Measurements from ENCODE around the gene PIP4P1. TPM values are rescaled to one million over a fixed set of nuclear protein-coding genes. Genes with fewer than 3 reads are reported as not detected.

Gene PIP4P1
- total and polyA plus RNA-seq, 2 of the 13 experiments (the other 11 are each of a cell fraction or from before 2014, with no cell fraction given): 33.4 to 47.0 TPM

- TF ChIP-seq TSC22D2 (CRISPR knock-in tag; IDR thresholded peaks at IDR 0.05; ENCODE audit: borderline replicate concordance) (no peak), ZNF326 (CRISPR knock-in tag; IDR thresholded peaks at IDR 0.05; ENCODE audit: borderline replicate concordance) (no peak), ZNF142 (CRISPR knock-in tag; IDR thresholded peaks at IDR 0.05) (peak; percentile 73), CREM (IDR thresholded peaks at IDR 0.05) (no peak), CREM (CRISPR knock-in tag; IDR thresholded peaks at IDR 0.05) (no peak)
- TF ChIP-seq, protein P1, sequence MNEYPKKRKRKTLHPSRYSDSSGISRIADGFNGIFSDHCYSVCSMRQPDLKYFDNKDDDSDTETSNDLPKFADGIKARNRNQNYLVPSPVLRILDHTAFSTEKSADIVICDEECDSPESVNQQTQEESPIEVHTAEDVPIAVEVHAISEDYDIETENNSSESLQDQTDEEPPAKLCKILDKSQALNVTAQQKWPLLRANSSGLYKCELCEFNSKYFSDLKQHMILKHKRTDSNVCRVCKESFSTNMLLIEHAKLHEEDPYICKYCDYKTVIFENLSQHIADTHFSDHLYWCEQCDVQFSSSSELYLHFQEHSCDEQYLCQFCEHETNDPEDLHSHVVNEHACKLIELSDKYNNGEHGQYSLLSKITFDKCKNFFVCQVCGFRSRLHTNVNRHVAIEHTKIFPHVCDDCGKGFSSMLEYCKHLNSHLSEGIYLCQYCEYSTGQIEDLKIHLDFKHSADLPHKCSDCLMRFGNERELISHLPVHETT (CRISPR knock-in tag; conservative IDR thresholded peaks at IDR 0.05): peak; percentile 81
- TF ChIP-seq, protein P2, sequence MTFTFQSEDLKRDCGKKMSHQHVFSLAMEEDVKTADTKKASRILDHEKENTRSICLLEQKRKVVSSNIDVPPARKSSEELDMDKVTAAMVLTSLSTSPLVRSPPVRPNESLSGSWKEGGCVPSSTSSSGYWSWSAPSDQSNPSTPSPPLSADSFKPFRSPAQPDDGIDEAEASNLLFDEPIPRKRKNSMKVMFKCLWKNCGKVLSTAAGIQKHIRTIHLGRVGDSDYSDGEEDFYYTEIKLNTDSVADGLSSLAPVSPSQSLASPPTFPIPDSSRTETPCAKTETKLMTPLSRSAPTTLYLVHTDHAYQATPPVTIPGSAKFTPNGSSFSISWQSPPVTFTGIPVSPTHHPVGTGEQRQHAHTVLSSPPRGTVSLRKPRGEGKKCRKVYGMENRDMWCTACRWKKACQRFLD (CRISPR knock-in tag; IDR thresholded peaks at IDR 0.05; ENCODE audit: borderline replicate concordance): no peak
- TF ChIP-seq, protein P3, sequence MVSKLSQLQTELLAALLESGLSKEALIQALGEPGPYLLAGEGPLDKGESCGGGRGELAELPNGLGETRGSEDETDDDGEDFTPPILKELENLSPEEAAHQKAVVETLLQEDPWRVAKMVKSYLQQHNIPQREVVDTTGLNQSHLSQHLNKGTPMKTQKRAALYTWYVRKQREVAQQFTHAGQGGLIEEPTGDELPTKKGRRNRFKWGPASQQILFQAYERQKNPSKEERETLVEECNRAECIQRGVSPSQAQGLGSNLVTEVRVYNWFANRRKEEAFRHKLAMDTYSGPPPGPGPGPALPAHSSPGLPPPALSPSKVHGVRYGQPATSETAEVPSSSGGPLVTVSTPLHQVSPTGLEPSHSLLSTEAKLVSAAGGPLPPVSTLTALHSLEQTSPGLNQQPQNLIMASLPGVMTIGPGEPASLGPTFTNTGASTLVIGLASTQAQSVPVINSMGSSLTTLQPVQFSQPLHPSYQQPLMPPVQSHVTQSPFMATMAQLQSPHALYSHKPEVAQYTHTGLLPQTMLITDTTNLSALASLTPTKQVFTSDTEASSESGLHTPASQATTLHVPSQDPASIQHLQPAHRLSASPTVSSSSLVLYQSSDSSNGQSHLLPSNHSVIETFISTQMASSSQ (IDR thresholded peaks at IDR 0.05; ENCODE audit: low read depth): no peak
- TF ChIP-seq, protein P3 (CRISPR knock-in tag; IDR thresholded peaks at IDR 0.05; ENCODE audit: borderline replicate concordance): peak; percentile 68
Measured at GRCh38 chr14:20469242-20469889, 8.1 kb upstream of the PIP4P1 start, which contains the start of gene PNP (continued).
